LNCAP (cell line): Measurements from ENCODE around the gene CKAP5.

ENCODE experiments used
- CTCF ChIP-seq: fragments of 450-650 bp; IDR thresholded peaks from 2 replicates; pipeline ENCODE4 v1.5.1; 2017; ENCODE audit warnings: mild to moderate bottlenecking

CKAP5 gene

DNA sequence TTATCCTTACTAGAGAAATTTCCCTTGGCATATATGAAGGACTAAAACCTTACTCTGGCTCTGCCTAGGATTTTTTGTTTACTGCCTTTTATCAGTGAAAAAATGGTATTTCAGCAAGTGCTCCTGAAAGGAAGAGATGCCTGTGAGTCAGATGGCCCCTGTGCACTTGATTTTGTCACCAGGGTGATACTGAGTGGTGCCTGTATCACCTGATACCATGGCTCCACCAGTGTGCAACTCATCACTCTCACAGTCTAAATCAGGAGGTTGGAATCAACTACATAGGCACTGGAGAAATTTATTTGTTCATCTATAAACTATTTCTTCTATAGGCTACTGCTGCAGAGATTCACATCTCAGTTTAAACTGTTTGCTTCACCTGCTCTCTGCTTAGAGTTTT is 83.8 kb downstream of the CKAP5 start:
- no peak for TF ChIP-seq CTCF

GRCh38 chr11:46761807-46762206 is 84.3 kb downstream of the CKAP5 start:
- TF ChIP-seq CTCF, result no peak

DNA sequence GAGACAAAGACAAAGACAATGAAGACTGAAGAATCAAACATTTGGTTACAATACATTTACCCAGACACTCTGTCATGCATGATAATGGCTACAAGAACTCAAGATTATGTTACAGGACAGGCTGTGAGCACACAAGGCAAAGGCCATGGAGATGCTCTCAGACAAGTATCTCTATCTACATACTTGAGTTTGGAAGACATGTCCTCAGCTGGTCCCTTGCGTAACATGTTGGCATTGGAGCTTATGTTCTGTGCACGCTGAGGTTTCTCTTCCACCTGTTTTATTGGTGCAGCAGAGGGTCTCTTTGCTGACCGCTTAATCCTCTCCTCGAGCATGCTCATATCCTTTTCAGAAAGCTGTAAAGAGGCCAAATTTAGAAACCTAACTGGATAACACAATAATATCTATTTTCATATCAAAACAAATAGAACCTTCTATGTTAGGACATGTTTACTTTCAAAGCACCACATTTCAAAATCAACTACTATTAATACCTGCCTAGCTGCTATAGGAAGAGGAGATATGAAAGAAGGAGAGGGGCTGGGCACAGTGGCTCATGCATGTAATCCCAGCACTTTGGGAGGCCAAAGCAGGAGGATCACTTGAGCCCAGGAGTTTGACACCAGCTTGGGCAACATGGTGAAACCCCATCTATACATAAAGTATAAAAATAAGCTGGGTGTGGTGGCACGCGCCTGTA is 85.5 kb downstream of the CKAP5 start:
- TF ChIP-seq CTCF, result no peak

- no peak for TF ChIP-seq CTCF
Observed at GRCh38 chr11:46759196-46759595, 86.9 kb downstream of the CKAP5 start.

DNA sequence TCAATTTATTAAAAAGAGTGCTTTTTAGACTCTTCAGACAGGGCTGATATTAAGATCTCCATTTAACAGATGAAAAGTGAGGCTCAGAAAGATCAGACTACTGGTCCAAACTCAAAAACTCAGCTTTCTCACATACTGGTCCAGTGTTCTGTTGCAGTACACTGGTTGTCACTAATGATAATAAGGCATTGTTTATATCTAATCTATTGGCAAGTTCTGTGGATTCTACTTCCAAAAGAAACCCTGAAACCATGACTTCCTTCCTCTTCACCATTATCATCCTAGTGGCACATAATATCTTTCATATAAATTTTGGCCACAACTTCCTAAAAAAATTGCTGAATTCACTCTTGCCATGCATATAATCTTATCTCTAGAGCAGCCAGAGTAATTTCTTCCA is 90.1 kb downstream of the CKAP5 start:
- TF ChIP-seq CTCF, result no peak

- no peak for TF ChIP-seq CTCF
Observed at GRCh38 chr11:46747150-46747549, 98.9 kb downstream of the CKAP5 start.

DNA sequence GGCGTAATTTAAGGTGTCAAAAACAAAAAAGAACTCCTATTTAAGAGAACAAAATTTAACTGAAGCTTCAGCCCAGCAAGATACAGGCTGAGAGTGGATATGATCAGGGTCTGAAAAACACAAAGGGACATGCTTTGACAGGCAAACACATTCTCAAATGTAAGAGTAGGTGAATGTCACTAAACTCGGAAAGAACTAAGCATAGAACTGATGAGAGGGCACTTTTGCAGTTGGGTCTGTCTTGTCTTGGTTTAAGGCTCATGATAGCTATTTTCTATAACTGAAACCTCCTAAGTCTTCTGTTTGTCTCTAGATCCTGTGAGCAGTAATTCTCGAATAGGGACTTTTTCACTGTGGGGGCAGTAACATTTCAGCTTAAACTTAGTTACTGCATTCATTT is 100.1 kb downstream of the CKAP5 start:
- no peak for TF ChIP-seq CTCF

- TF ChIP-seq CTCF, result no peak
Observed at GRCh38 chr11:46745328-46745727, 100.8 kb downstream of the CKAP5 start.
